K562 (cell line): ENCODE measurements around the gene CLTA. TPM values are rescaled to one million over a fixed set of nuclear protein-coding genes. Genes with fewer than 3 reads are reported as not detected.

Experiments
- ATAC-seq: fragments of 200-7000 bp; cut with Tn5 transposase; 3 replicates; pipeline ENCODE4 v1.9.1; 2020; ENCODE audit warnings: moderate library complexity
- BruUV-seq: library from RNA; stranded (reverse); fragments of 400-500 nt; replicated peaks from 2 replicates; lab custom pipeline; 2021; lab: Mats Ljungman, UMichigan
- CTCF ChIA-PET: fragments of 300-600 bp; formaldehyde crosslinking; extraction: SDS; loops from one replicate; lab custom pipeline; 2021; ENCODE audit warnings: low intra/inter-chr PET ratio; lab: Yijun Ruan, JAX
- POLR2A ChIA-PET: fragments of 300-600, 350-650 bp; sonication (Branson Sonifier 250); formaldehyde crosslinking; extraction: SDS; loops from one replicate; lab custom pipeline; 2021; ENCODE audit warnings: antibody characterized with exemption, inconsistent platforms; lab: Yijun Ruan, JAX
- DNase-seq, 4 experiments: peaks; one replicate each; pipeline versions ENCODE4 v3.0.0 to v3.0.0-alpha.2; 2011 to 2018; ENCODE audit warnings: low spot score in 3 of 4, mixed read lengths in 3 of 4; ENCODE audit errors: extremely low read depth in 1 of 4
- FAIRE-seq: peaks from 2 replicates; lab custom pipeline; 2011; peaks lifted over from hg19 to GRCh38; lab: Jason Lieb, UNC
- H2AFZ ChIP-seq: 2 replicates; pipeline ENCODE4 v1.6.0; 2011; ENCODE audit warnings: low read depth, low read length, control low read depth, inconsistent platforms
- H3K27ac ChIP-seq: fragments of 200-600 bp; 3 replicates; pipeline ENCODE4 v1.8.0; 2011; ENCODE audit warnings: low read depth, mild to moderate bottlenecking, control low read depth, inconsistent platforms, low read length, moderate library complexity, mixed read lengths; ENCODE audit errors: extremely low read depth
- H3K27me3 ChIP-seq, 2 experiments: fragments of 300-600 bp in 1 of 2; 2 replicates in 1 of 2; 3 replicates in 1 of 2; pipeline versions ENCODE4 v1.6.0 to v1.8.0; 2011; ENCODE audit warnings: inconsistent platforms in 2 of 2, low read length in 2 of 2, mild to moderate bottlenecking in 1 of 2, mixed read lengths in 1 of 2, moderate library complexity in 1 of 2; ENCODE audit not compliant: control insufficient read depth in 2 of 2, insufficient read depth in 2 of 2
- H3K36me3 ChIP-seq: fragments of 300-600 bp; 3 replicates; pipeline ENCODE4 v1.8.0; 2011; ENCODE audit warnings: mild to moderate bottlenecking, low read length, inconsistent platforms; ENCODE audit not compliant: control insufficient read depth, insufficient read depth
- H3K4me1 ChIP-seq, 2 experiments: fragments of 200-600 bp in 1 of 2; replicated peaks in 1 of 2; 2 replicates in 1 of 2; 3 replicates in 1 of 2; pipeline versions ENCODE4 v1.5.1 to v1.8.0; 2011; ENCODE audit warnings: inconsistent platforms in 2 of 2, low read length in 2 of 2, mild to moderate bottlenecking in 1 of 2, mixed read lengths in 1 of 2, moderate library complexity in 1 of 2; ENCODE audit not compliant: control insufficient read depth in 2 of 2, insufficient read depth in 2 of 2
- H3K4me2 ChIP-seq: 2 replicates; pipeline ENCODE4 v1.6.1; 2011; ENCODE audit warnings: low read length, control low read depth, inconsistent platforms, mixed read lengths; ENCODE audit not compliant: insufficient read depth
- H3K4me3 ChIP-seq: fragments of 200-600 bp; sonication (generic), shearing (Covaris generic); 2 replicates; pipeline ENCODE4 v1.5.1; 2016; ENCODE audit warnings: control low read depth, inconsistent platforms
- H3K79me2 ChIP-seq: fragments of 200-600 bp; 3 replicates; pipeline ENCODE4 v1.8.0; 2011; ENCODE audit warnings: low read length, inconsistent platforms; ENCODE audit not compliant: control insufficient read depth, insufficient read depth
- H3K9ac ChIP-seq, 2 experiments: 2 replicates each; pipeline versions ENCODE4 v1.6.0 to v1.6.1; 2011; ENCODE audit warnings: low read depth in 2 of 2, low read length in 2 of 2, control low read depth in 1 of 2, inconsistent platforms in 1 of 2, mild to moderate bottlenecking in 1 of 2, mixed read lengths in 1 of 2; ENCODE audit not compliant: insufficient read depth in 1 of 2
- H3K9me1 ChIP-seq: one replicate; pipeline ENCODE4 v1.6.0; 2011; ENCODE audit warnings: inconsistent platforms, mild to moderate bottlenecking, low read length, moderate library complexity; ENCODE audit not compliant: control insufficient read depth, insufficient read depth
- H3K9me3 ChIP-seq: replicated peaks from 2 replicates; pipeline ENCODE4 v1.5.1; 2011; ENCODE audit warnings: low read depth, low read length, inconsistent platforms; ENCODE audit not compliant: control insufficient read depth, insufficient read depth
- H4K20me1 ChIP-seq: replicated peaks from 2 replicates; pipeline ENCODE4 v1.6.1; 2011; ENCODE audit warnings: low read length, inconsistent platforms, mixed read lengths; ENCODE audit not compliant: control insufficient read depth, insufficient read depth
- BRF1 ChIP-seq: IDR thresholded peaks from 3 replicates; pipeline ENCODE4 v1.6.1; 2011; ENCODE audit warnings: borderline replicate concordance, mild to moderate bottlenecking; ENCODE audit not compliant: insufficient read length; ENCODE audit errors: extremely low read depth
- C11orf30 ChIP-seq: fragments of 450-650 bp; IDR thresholded peaks from 2 replicates; pipeline ENCODE4 v1.6.1; 2016; ENCODE audit warnings: low read depth, mild to moderate bottlenecking
- E2F8 ChIP-seq: fragments of 450-650 bp; IDR thresholded peaks from 2 replicates; pipeline ENCODE4 v1.7.1; 2018; ENCODE audit warnings: mild to moderate bottlenecking, low read depth; ENCODE audit not compliant: partially characterized antibody
- FOXP1 ChIP-seq: sonication (generic); formaldehyde crosslinking; IDR thresholded peaks from 2 replicates; pipeline ENCODE4 v1.8.0; 2022; ENCODE audit warnings: mild to moderate bottlenecking, missing genetic modification reagents
- HDAC1 ChIP-seq, 2 experiments: fragments of 450-650 bp; IDR thresholded peaks; 2 replicates each; pipeline ENCODE4 v1.6.1; 2016 to 2017; ENCODE audit warnings: inconsistent platforms in 1 of 2, mild to moderate bottlenecking in 1 of 2, moderate library complexity in 1 of 2
- HOXB6 ChIP-seq: fragments of 250-450 bp; sonication (Bioruptor Pico); IDR thresholded peaks from 2 replicates; pipeline ENCODE4 v1.5.1; 2022; ENCODE audit warnings: mild to moderate bottlenecking, borderline replicate concordance
- HSF4 ChIP-seq: fragments of 250-450 bp; sonication (Bioruptor Pico); IDR thresholded peaks from 2 replicates; pipeline ENCODE4 v2.1.2; 2022; ENCODE audit warnings: mild to moderate bottlenecking, moderate library complexity, borderline replicate concordance
- KAT2B ChIP-seq: IDR thresholded peaks from one replicate; pipeline ENCODE4 v1.6.1; 2012; ENCODE audit warnings: low read depth, mild to moderate bottlenecking, control low read depth, inconsistent platforms, low read length, moderate library complexity
- KDM5B ChIP-seq: fragments of 200-600 bp; sonication (generic); IDR thresholded peaks from 2 replicates; pipeline ENCODE4 v1.6.1; 2012; ENCODE audit warnings: low read depth, mild to moderate bottlenecking, moderate library complexity, low read length, control low read depth, inconsistent platforms; ENCODE audit not compliant: insufficient replicate concordance
- LARP7 ChIP-seq: fragments of 450-650 bp; IDR thresholded peaks from 2 replicates; pipeline ENCODE4 v1.6.1; 2016
- MEIS2 ChIP-seq: fragments of 450-650 bp; IDR thresholded peaks from 2 replicates; pipeline ENCODE4 v1.6.1; 2014; ENCODE audit warnings: mild to moderate bottlenecking; ENCODE audit not compliant: partially characterized antibody
- NFATC3 ChIP-seq: fragments of 450-650 bp; IDR thresholded peaks from 2 replicates; pipeline ENCODE4 v1.6.1; 2017; ENCODE audit warnings: mild to moderate bottlenecking
- PCBP2 ChIP-seq: fragments of 200-400 bp; formaldehyde crosslinking; IDR thresholded peaks from 2 replicates; pipeline ENCODE4 v1.6.1; 2018; ENCODE audit warnings: low read length, low read depth, mild to moderate bottlenecking, moderate library complexity; ENCODE audit not compliant: poor library complexity, severe bottlenecking
- ZKSCAN1 ChIP-seq: fragments of 150-350 bp; IDR thresholded peaks from 2 replicates; pipeline ENCODE4 v1.6.1; 2016; ENCODE audit warnings: low read depth, low read length
- ZNF644 ChIP-seq: fragments of 200-800 bp; sonication (Bioruptor generic); IDR thresholded peaks from 2 replicates; pipeline ENCODE4 v1.6.1; 2016; ENCODE audit warnings: low read depth, missing genetic modification characterization, missing compliant biosample characterization
- ZNF740 ChIP-seq, 3 experiments: fragments of 200-800 bp in 1 of 3; sonication (Bioruptor generic) in 1 of 3; sonication (generic) in 1 of 3; formaldehyde crosslinking in 1 of 3; IDR thresholded peaks; 2 replicates each; pipeline versions ENCODE4 v1.6.1 to v1.8.0; 2016 to 2022; ENCODE audit warnings: mild to moderate bottlenecking in 2 of 3, missing compliant biosample characterization in 2 of 3, missing genetic modification characterization in 2 of 3, missing genetic modification reagents in 1 of 3
- WGBS: fragments of 100-300 bp; shearing (Covaris generic); methylation state at CpG from one replicate; pipeline ENCODE4 v1.1.6; 2016; ENCODE audit warnings: low coverage, mixed read lengths; ENCODE audit not compliant: insufficient coverage; ENCODE audit errors: missing lambda C conversion rate; 5-methylcytosine and 5-hydroxymethylcytosine counted together
- in situ Hi-C: fragments of 300-500 bp; cut with MboI; formaldehyde crosslinking; loops from 4 replicates; pipeline ENCODE4 v1.15.0; 2018; ENCODE audit warnings: inconsistent platforms, mixed read lengths
- intact Hi-C: fragments of 100-400 bp; cut with micrococcal nuclease; formaldehyde crosslinking; loops from 2 replicates; pipeline ENCODE4 v1.14.2; 2022
- polyA plus RNA-seq, 8 experiments: library from polyadenylated mRNA; depleted of rRNA in 4 of 8; stranded (reverse) in 5 of 8; unstranded in 3 of 8; fragments of >200 nt; fragmentation: Nextera tagmentation in 2 of 8; fragmentation: Illumina TruSeq in 1 of 8; extraction: Ambion mirVana in 2 of 8; extraction: Trizol in 1 of 8; gene quantifications; 2 replicates each; pipeline versions ENCODE4 v1.2.1 to v1.2.3, GENCODE V29; 2011 to 2014; ENCODE audit warnings: inconsistent platforms in 1 of 8, missing spikeins in 1 of 8
- total RNA-seq, 7 experiments: library from RNA; depleted of rRNA in 6 of 7; stranded (reverse); fragments of >200 nt in 6 of 7; fragmentation: Illumina TruSeq in 2 of 7; extraction: Trizol in 2 of 7; gene quantifications; 2 replicates each; pipeline versions ENCODE4 v1.2.1 to v1.2.3, GENCODE V29; 2011 to 2021; ENCODE audit warnings: low replicate concordance in 1 of 7
- TF ChIP-seq, protein P1 (sequence below): fragments of 450-650 bp; IDR thresholded peaks from 2 replicates; pipeline ENCODE4 v1.6.1; 2016; ENCODE audit warnings: borderline replicate concordance

Gene CLTA
- total and polyA plus RNA-seq, 9 of the 15 experiments (the other 6 are each of a cell fraction or from before 2014, with no cell fraction given): 37.8 to 219 (median 144) TPM

- in situ Hi-C loops: no loop called here
- WGBS: 75% methylated on average over 3 of the region's 3 CpGs
- Histone ChIP-seq H2AFZ (no peak overlapping the region), H3K9me1 (no peaks in the 10 kb centered on the region), H3K27me3 (no peaks in the 10 kb centered on the region), H3K4me3 (no peak overlapping the region), H3K4me1 (no peaks in the 10 kb centered on the region; a peak in 1 of 5 replicates), H3K9me3 (no peaks in the 10 kb centered on the region), H3K27ac (no peak overlapping the region), H3K4me2 (no peak overlapping the region), H3K36me3 (peaks cover 39% of the 10 kb centered on the region; the same call in 2 of the 3 replicates), H3K9ac (no peak overlapping the region), H3K79me2 (peaks cover 5% of the 10 kb centered on the region; the same call in 1 of the 3 replicates), H4K20me1 (no peaks in the 10 kb centered on the region)
- FAIRE-seq: no peak
- ChIA-PET POLR2A (interaction anchor here (1.2 kb wide), 1 partner anchor 48 kb away, joined by 4 read pairs; no protein-coding TSS in a partner anchor), CTCF (interaction anchor here (0.7 to 2.2 kb wide), 2 partner anchors 81 to 152 kb away, joined by 3 to 31 read pairs; no protein-coding TSS in a partner anchor)
- no peak for ATAC-seq
- DNase-seq: no peak
- intact Hi-C loops: no loop called here
- BruUV-seq: no TSS peak
- TF ChIP-seq HSF4 (CRISPR knock-in tag) (no peak), MEIS2 (no peak), LARP7 (no peak), E2F8 (no peak), C11orf30 (no peak), NFATC3 (no peak), HDAC1 (IDR thresholded peaks at IDR 0.05) (no peak), BRF1 (no peak), ZNF740 (CRISPR knock-in tag; IDR thresholded peaks at IDR 0.05) (no peak), ZNF740 (tag; IDR thresholded peaks at IDR 0.05) (no peak), HOXB6 (CRISPR knock-in tag) (no peak), FOXP1 (no peak), KAT2B (no peak), KDM5B (no peak), ZNF644 (tag) (no peak), ZKSCAN1 (no peak), PCBP2 (no peak)
- TF ChIP-seq, protein P1, sequence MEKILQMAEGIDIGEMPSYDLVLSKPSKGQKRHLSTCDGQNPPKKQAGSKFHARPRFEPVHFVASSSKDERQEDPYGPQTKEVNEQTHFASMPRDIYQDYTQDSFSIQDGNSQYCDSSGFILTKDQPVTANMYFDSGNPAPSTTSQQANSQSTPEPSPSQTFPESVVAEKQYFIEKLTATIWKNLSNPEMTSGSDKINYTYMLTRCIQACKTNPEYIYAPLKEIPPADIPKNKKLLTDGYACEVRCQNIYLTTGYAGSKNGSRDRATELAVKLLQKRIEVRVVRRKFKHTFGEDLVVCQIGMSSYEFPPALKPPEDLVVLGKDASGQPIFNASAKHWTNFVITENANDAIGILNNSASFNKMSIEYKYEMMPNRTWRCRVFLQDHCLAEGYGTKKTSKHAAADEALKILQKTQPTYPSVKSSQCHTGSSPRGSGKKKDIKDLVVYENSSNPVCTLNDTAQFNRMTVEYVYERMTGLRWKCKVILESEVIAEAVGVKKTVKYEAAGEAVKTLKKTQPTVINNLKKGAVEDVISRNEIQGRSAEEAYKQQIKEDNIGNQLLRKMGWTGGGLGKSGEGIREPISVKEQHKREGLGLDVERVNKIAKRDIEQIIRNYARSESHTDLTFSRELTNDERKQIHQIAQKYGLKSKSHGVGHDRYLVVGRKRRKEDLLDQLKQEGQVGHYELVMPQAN: no peak
Observed at GRCh38 chr9:36247356-36247755, 56.6 kb downstream of the CLTA start.
